Left ventricle myocardium inferior (tissue), 1 donor: ENCODE measurements around the gene EHD4. TPM values are rescaled to one million over a fixed set of nuclear protein-coding genes. Genes with fewer than 3 reads are reported as not detected.

Experiments
- DNase-seq: peaks from one replicate; pipeline ENCODE4 v3.0.0-alpha.2; 2020
- H3K27ac ChIP-seq: fragments of 200-600 bp; replicated peaks from 2 replicates; pipeline ENCODE4 v1.8.0; 2021
- H3K27me3 ChIP-seq: fragments of 200-600 bp; 2 replicates; pipeline ENCODE4 v1.8.0; 2021; ENCODE audit warnings: low read depth
- H3K36me3 ChIP-seq: fragments of 200-600 bp; 2 replicates; pipeline ENCODE4 v1.8.0; 2021
- H3K4me1 ChIP-seq: fragments of 200-600 bp; 2 replicates; pipeline ENCODE4 v1.8.0; 2021
- H3K4me3 ChIP-seq: fragments of 200-600 bp; 2 replicates; pipeline ENCODE4 v1.8.0; 2021; ENCODE audit warnings: mild to moderate bottlenecking, moderate library complexity
- H3K9me3 ChIP-seq: fragments of 200-600 bp; replicated peaks from 2 replicates; pipeline ENCODE4 v1.8.0; 2021
- intact Hi-C: fragments of 100-400 bp; cut with micrococcal nuclease; formaldehyde crosslinking; loops from one replicate; pipeline ENCODE4 v1.11.0; 2022
- total RNA-seq: library from RNA; stranded (reverse); fragmentation: NEBNext Ultra II Directional; extraction: Animal tissue kit (Norgen Biotek cat#: 25700); gene quantifications from one replicate; pipeline ENCODE4 v1.2.1, GENCODE V29; 2021
- TF ChIP-seq, protein P1 (sequence below): fragments of 200-600 bp; IDR thresholded peaks from 2 replicates; pipeline ENCODE4 v1.8.0; 2021; ENCODE audit warnings: antibody characterized with exemption, mild to moderate bottlenecking, borderline replicate concordance
- donor health status: DM: no; HTN: yes; CAD: no; lungs with severe emphysema.

Gene EHD4
- total RNA-seq, 1 donor from 2014 or later, result 46.4 TPM

DNA sequence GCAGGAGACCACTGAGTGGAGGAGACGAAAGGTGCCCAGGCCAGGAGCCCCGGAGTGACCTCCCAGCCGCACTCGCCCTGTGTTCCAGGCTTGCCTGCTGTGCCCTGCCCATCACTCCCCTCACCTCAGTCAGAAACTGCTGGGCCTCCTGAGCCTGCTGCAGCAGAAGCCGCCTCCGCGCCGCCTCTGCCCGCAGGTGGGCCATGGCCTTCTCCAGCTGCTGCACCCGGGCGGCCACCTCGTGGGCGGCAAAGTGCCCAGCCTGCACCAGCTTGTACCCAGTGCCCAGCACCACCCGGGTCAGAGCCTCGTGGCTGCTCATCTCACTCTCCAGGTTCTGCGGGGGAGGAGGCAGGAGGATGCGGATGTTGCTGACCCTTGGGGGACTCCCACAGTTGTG is 116.1 kb downstream of the EHD4 start:
- H3K36me3 ChIP-seq, result no peaks in the 10 kb centered on the region
- H3K9me3 ChIP-seq, result no peaks in the 10 kb centered on the region
- TF ChIP-seq, protein P1, sequence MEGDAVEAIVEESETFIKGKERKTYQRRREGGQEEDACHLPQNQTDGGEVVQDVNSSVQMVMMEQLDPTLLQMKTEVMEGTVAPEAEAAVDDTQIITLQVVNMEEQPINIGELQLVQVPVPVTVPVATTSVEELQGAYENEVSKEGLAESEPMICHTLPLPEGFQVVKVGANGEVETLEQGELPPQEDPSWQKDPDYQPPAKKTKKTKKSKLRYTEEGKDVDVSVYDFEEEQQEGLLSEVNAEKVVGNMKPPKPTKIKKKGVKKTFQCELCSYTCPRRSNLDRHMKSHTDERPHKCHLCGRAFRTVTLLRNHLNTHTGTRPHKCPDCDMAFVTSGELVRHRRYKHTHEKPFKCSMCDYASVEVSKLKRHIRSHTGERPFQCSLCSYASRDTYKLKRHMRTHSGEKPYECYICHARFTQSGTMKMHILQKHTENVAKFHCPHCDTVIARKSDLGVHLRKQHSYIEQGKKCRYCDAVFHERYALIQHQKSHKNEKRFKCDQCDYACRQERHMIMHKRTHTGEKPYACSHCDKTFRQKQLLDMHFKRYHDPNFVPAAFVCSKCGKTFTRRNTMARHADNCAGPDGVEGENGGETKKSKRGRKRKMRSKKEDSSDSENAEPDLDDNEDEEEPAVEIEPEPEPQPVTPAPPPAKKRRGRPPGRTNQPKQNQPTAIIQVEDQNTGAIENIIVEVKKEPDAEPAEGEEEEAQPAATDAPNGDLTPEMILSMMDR, result no peak

DNA sequence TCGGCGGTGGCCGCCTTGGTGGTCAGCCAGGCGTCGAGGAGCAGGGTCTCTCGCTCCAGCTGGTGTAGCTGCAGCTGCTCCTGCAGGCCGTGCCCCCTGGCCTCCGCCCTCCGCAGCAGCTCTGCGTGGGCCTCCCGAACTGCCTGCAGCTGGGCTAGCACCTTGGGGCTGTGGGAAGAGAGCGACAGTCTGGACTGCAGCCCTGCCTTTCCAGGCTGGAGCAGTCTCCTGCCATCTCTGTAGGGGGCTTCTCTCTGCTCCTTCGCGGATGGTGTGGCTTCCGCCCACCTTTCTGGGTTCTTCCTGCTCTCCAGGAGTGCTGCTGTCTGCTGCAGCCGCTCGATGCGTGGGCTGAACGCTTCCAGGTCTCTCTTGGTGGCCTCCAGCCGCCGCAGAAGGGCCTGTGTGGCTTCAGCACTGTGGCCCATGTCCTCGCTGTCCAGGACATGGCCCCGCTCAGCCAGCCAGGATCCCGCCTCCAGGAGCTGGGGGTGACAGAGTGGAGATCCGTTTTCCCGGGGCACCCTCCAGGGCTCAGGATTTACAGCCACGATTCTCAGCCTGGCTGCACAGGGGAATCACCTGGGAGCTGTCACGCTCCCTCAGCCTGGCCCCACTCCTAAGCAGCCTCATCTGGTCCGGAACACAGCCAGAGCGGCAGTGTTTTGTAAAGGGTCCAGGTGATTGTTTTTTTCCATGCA is 116.9 kb downstream of the EHD4 start:
- no peak for DNase-seq
- Histone ChIP-seq H3K27me3 (peaks cover 13% of the 10 kb centered on the region), H3K36me3 (no peaks in the 10 kb centered on the region), H3K4me3 (no peak overlapping the region), H3K27ac (no peak overlapping the region), H3K4me1 (peaks cover 8% of the 10 kb centered on the region), H3K9me3 (no peaks in the 10 kb centered on the region)
- intact Hi-C loops, result no loop called here
- TF ChIP-seq, protein P1, result no peak

More for the DNA sequence above, 116.1 kb downstream of the EHD4 start:
- intact Hi-C loops, result no loop called here
- Histone ChIP-seq H3K4me1 (peaks cover 10% of the 10 kb centered on the region), H3K27ac (no peak overlapping the region), H3K27me3 (peaks cover 13% of the 10 kb centered on the region), H3K4me3 (no peak overlapping the region)
- no peak for DNase-seq

DNA sequence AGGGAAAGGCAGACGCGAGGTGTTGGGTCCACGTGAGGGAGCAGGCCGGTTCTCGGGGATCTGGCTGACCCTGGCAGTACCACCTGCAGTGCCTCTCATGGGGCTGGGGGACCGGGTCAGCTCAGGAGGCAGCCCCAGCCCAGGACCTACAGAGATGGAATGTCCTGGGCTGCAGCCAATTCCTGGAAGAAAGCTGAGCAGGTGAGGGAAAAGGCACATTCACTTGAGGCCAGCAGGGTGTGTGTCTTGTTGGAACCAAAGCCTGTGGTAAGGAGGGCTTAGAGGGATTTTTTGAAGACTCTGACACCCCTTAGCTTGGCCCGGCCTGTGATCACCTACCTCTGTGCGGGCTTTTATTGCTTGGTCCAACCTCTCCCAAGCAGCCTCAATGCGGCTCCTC is 117.9 kb downstream of the EHD4 start:
- intact Hi-C loops, result no loop called here
- H3K4me3 ChIP-seq, result no peak overlapping the region
- TF ChIP-seq, protein P1, result no peak

DNA sequence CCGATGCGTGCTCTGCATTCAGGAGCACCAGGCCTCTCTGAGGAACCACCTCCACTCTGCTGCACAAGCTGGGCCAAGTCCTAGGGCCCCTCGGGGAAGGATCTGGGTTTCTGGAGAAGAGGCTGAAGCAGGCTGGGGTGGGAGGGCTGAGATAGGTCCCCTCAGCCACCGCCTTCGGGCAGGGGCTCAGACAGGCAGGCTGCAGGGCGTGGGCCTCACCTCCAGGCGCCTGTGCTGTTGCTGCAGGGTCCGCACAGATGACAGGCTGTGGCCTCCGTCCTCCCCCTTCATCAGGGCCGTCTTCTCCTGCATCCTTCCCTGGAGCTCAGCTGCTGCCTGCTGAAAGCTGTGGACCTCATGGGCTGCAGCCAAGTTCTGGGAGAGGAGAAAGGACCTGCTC is 118.5 kb downstream of the EHD4 start:
- intact Hi-C loops, result no loop called here
- Histone ChIP-seq H3K9me3 (no peaks in the 10 kb centered on the region), H3K4me1 (no peaks in the 10 kb centered on the region), H3K36me3 (peaks cover under 1% of the 10 kb centered on the region), H3K27me3 (peaks cover 13% of the 10 kb centered on the region), H3K4me3 (no peak overlapping the region), H3K27ac (no peak overlapping the region)
- no peak for DNase-seq
- TF ChIP-seq, protein P1, result no peak

More for the DNA sequence above, 117.9 kb downstream of the EHD4 start:
- Histone ChIP-seq H3K9me3 (no peaks in the 10 kb centered on the region), H3K27ac (no peak overlapping the region), H3K27me3 (peaks cover 13% of the 10 kb centered on the region), H3K36me3 (no peaks in the 10 kb centered on the region), H3K4me1 (no peaks in the 10 kb centered on the region)
- no peak for DNase-seq

DNA sequence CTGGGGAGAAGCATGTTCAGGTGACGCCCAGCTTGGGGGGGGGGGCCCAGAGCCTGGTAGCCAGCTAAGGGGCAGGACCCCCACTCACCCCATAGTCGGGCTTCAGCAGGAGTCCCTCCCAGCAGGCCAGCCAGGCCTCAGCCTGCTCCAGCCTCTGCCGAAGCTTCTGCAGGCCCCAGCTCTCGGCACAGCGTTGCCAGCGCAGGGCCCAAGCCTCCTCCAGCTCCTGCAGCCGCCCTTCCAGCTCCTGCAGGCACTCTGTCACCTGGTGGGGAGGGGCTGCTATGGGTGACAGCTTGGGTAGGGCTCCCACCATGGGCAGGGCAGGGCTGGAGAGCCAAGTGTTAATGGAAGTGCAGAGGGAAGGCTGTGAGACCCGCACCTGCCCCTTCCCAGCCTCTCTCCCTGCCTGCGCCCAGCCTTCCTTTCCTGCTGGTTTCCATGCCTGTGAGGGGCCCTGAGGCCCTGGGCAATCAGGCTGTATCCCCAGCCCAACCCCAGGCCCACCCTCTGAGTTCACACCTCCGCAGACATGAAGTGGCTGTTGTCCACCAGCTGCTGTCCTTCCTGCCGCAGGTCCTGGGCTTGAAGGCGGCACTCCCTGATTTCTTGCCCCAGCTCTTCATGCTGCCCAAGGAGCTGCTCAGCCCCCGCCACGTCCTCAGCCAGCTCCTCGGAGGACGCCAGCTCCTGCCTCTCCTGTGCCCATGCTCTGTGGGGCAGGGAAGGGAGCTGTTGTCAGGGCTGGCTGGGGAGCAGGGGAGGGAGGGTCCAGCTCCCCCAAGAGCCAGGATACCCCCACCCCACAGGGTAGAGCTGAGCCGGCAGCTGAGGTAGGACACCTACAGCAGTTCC is 119.4 kb downstream of the EHD4 start:
- H3K27me3 ChIP-seq, result peaks cover 13% of the 10 kb centered on the region
- H3K4me1 ChIP-seq, result no peaks in the 10 kb centered on the region
- TF ChIP-seq, protein P1, result no peak
- no peak for DNase-seq
- H3K9me3 ChIP-seq, result no peaks in the 10 kb centered on the region
- intact Hi-C loops, result no loop called here
- H3K4me3 ChIP-seq, result no peak overlapping the region
- no peak overlapping the region for H3K27ac ChIP-seq
- H3K36me3 ChIP-seq, result peaks cover 9% of the 10 kb centered on the region
